Mesenchymal stem cell (in vitro differentiated cells and primary cell): ENCODE data around the gene SLC9B1.
"Not testable (repeated sequence)": the region's sequence is repeated elsewhere in the genome, so short reads cannot be mapped to it uniquely, and the experiment has no call there.

Experiments used
- DNase-seq: peaks from one replicate; pipeline ENCODE4 v3.0.0-alpha.2; 2013
- H2AFZ ChIP-seq: one replicate; pipeline ENCODE4 v1.6.1; 2013; ENCODE audit warnings: low read depth, mild to moderate bottlenecking, control low read depth, inconsistent platforms, low read length, moderate library complexity
- H2AK5ac ChIP-seq: 2 replicates; pipeline ENCODE4 v1.6.1; 2013; ENCODE audit warnings: low read length, moderate library complexity, mild to moderate bottlenecking, inconsistent platforms; ENCODE audit not compliant: severe bottlenecking
- H2BK120ac ChIP-seq: one replicate; pipeline ENCODE4 v1.6.1; 2013; ENCODE audit warnings: low read depth, mild to moderate bottlenecking, inconsistent platforms, low read length, moderate library complexity
- H2BK12ac ChIP-seq, 2 experiments: one replicate each; pipeline ENCODE4 v1.6.1; 2013; ENCODE audit warnings: inconsistent platforms in 2 of 2, low read length in 2 of 2, mild to moderate bottlenecking in 2 of 2, moderate library complexity in 2 of 2, control low read depth in 1 of 2
- H2BK15ac ChIP-seq: one replicate; pipeline ENCODE4 v1.6.1; 2013; ENCODE audit warnings: mild to moderate bottlenecking, low read depth, inconsistent platforms; ENCODE audit not compliant: poor library complexity, severe bottlenecking
- H2BK5ac ChIP-seq: 2 replicates; pipeline ENCODE4 v1.6.1; 2013; ENCODE audit warnings: low read depth, mild to moderate bottlenecking, low read length, control low read depth, inconsistent platforms; ENCODE audit not compliant: poor library complexity, severe bottlenecking
- H3K14ac ChIP-seq, 2 experiments: one replicate each; pipeline ENCODE4 v1.6.1; 2013; ENCODE audit warnings: inconsistent platforms in 2 of 2, low read length in 2 of 2, control low read depth in 1 of 2, mild to moderate bottlenecking in 1 of 2, moderate library complexity in 1 of 2
- H3K18ac ChIP-seq, 2 experiments: one replicate each; pipeline ENCODE4 v1.6.1; 2013; ENCODE audit warnings: inconsistent platforms in 2 of 2, low read length in 2 of 2, control low read depth in 1 of 2, low read depth in 1 of 2, mild to moderate bottlenecking in 1 of 2
- H3K23ac ChIP-seq, 2 experiments: one replicate each; pipeline ENCODE4 v1.6.1; 2013; ENCODE audit warnings: inconsistent platforms in 2 of 2, low read length in 2 of 2, mild to moderate bottlenecking in 2 of 2, moderate library complexity in 2 of 2, control low read depth in 1 of 2
- H3K27ac ChIP-seq: 2 replicates; pipeline ENCODE4 v1.5.1; 2013; ENCODE audit warnings: mild to moderate bottlenecking, moderate library complexity, low read length, control low read depth, inconsistent platforms; ENCODE audit not compliant: poor library complexity, severe bottlenecking
- H3K27me3 ChIP-seq, 2 experiments: 2 replicates each; pipeline versions ENCODE4 v1.6.1 to v1.7.0; 2013; ENCODE audit warnings: low read length in 2 of 2, mild to moderate bottlenecking in 2 of 2, moderate library complexity in 2 of 2, control low read depth in 1 of 2, inconsistent platforms in 1 of 2; ENCODE audit not compliant: control insufficient read depth in 1 of 2, insufficient read depth in 1 of 2
- H3K36me3 ChIP-seq, 2 experiments: 2 replicates each; pipeline versions ENCODE4 v1.6.1 to v1.7.0; 2013; ENCODE audit warnings: low read length in 2 of 2, control low read depth in 1 of 2, inconsistent platforms in 1 of 2, low read depth in 1 of 2, mild to moderate bottlenecking in 1 of 2; ENCODE audit not compliant: insufficient read depth in 2 of 2, control insufficient read depth in 1 of 2
- H3K4ac ChIP-seq, 2 experiments: one replicate each; pipeline ENCODE4 v1.6.1; 2013; ENCODE audit warnings: inconsistent platforms in 2 of 2, low read length in 2 of 2, mild to moderate bottlenecking in 2 of 2, moderate library complexity in 2 of 2, control low read depth in 1 of 2, low read depth in 1 of 2
- H3K4me1 ChIP-seq: 2 replicates; pipeline ENCODE4 v1.6.1; 2013; ENCODE audit warnings: low read depth, low read length, control low read depth; ENCODE audit not compliant: control insufficient read depth, insufficient read depth
- H3K4me2 ChIP-seq: 2 replicates; pipeline ENCODE4 v1.6.1; 2013; ENCODE audit warnings: low read length, mild to moderate bottlenecking, inconsistent platforms; ENCODE audit not compliant: poor library complexity, severe bottlenecking
- H3K4me3 ChIP-seq, 2 experiments: 2 replicates each; pipeline versions ENCODE4 v1.5.1 to v1.7.0; 2013; ENCODE audit warnings: low read length in 2 of 2, mild to moderate bottlenecking in 2 of 2, control low read depth in 1 of 2, low read depth in 1 of 2; ENCODE audit not compliant: insufficient read depth in 1 of 2
- H3K79me1 ChIP-seq: replicated peaks from 2 replicates; pipeline ENCODE4 v1.6.1; 2013; ENCODE audit warnings: mild to moderate bottlenecking, control low read depth, low read length, inconsistent platforms; ENCODE audit not compliant: poor library complexity, severe bottlenecking
- H3K9ac ChIP-seq: 2 replicates; pipeline ENCODE4 v1.7.0; 2013; ENCODE audit warnings: mild to moderate bottlenecking, low read length, moderate library complexity
- H3K9me3 ChIP-seq: 2 replicates; pipeline ENCODE4 v1.7.0; 2013; ENCODE audit warnings: mild to moderate bottlenecking, low read length; ENCODE audit not compliant: control insufficient read depth
- H4K8ac ChIP-seq: one replicate; pipeline ENCODE4 v1.6.1; 2013; ENCODE audit warnings: inconsistent platforms, mild to moderate bottlenecking, low read length, moderate library complexity
- H4K91ac ChIP-seq: one replicate; pipeline ENCODE4 v1.6.1; 2013; ENCODE audit warnings: mild to moderate bottlenecking, low read length, inconsistent platforms
- WGBS: methylation state at CpG from one replicate; pipeline ENCODE4 v1.1.7; 2013; ENCODE audit warnings: mixed read lengths; 5-methylcytosine and 5-hydroxymethylcytosine counted together

SLC9B1 gene

DNA sequence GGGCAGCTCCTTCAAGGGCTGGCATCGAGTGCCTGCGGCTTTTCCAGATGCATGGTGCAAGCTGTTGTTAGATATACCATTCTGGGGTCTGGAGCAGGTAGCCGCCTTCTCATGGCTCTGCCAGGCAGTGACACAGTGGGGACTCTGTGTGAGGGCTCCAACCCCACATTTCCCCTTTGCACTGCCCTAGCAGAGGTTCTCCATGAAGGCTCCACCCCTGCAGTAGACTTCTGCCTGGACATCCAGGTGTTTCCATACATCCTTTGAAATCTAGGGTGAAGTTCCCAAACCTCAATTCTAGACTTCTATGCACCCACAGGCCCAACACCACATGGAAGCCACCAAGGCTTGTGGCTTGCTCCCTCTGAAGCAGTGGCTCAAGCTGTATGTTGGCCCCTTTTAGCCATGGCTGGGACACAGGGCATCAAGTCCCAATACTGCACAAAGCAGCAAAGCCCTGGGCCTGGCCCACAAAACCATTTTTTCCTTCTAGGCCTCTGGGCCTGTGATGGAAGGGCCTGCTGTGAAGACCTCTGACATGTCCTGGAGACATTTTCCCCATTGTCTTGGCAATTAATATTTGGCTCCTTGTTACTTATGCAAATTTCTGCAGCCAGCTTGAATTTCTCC lies 141.9 kb downstream of the SLC9B1 start:
- not testable (repeated sequence) for H2BK120ac ChIP-seq, DNase-seq, H3K9ac ChIP-seq, H4K8ac ChIP-seq, H3K4me2 ChIP-seq, H2BK12ac ChIP-seq, H3K9me3 ChIP-seq, H3K14ac ChIP-seq, H2AFZ ChIP-seq, H3K27me3 ChIP-seq, H3K4me1 ChIP-seq, H4K91ac ChIP-seq, H3K23ac ChIP-seq, H2BK5ac ChIP-seq, H3K18ac ChIP-seq, H3K4me3 ChIP-seq, H3K4ac ChIP-seq, H2BK15ac ChIP-seq
- Histone ChIP-seq H3K27ac (peak overlapping the region; percentile 74), H3K36me3 (peaks cover 12 to 31% of the 10 kb centered on the region in 2 experiments), H3K79me1 (peaks cover 20% of the 10 kb centered on the region), H2AK5ac (peak overlapping the region; percentile 68)
- 95% methylated on average over 3 of the region's 3 CpGs for WGBS

DNA sequence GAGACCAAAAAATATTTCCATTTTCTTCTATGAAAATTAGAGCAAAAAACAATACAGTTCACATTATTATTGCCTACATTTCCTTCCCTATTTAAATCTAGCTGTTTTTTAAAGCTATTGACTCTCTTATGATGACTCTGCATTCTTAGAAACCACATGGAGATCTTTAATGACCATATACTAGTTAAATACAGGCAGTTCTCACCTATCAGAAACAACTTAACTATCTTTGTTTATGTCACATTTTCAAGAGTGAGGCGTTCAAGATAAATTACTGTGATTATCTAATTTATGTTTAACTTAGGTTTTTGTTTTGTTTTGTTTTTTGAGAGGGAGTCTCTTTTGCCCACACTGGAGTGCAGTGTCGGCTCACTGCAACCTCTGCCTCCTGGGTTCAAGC lies 147.7 kb downstream of the SLC9B1 start:
- peak; percentile 29 for DNase-seq
- no peak overlapping the region for H2BK5ac ChIP-seq
- no peak overlapping the region for H3K27ac ChIP-seq
- peak overlapping the region; percentile 37 for H3K9ac ChIP-seq
- H3K79me1 ChIP-seq, result peaks cover 9% of the 10 kb centered on the region
- H3K18ac ChIP-seq, result no peak overlapping the region
- H3K9me3 ChIP-seq, result no peaks in the 10 kb centered on the region
- H3K4me3 ChIP-seq, result no peak overlapping the region
- H2AFZ ChIP-seq, result no peak overlapping the region
- 63% methylated on average over 2 of the region's 2 CpGs for WGBS
- no peak overlapping the region for H4K8ac ChIP-seq
- no peak overlapping the region for H2BK15ac ChIP-seq
- H4K91ac ChIP-seq, result no peak overlapping the region
- no peak overlapping the region for H3K14ac ChIP-seq
- H3K27me3 ChIP-seq, result no peaks in the 10 kb centered on the region
- H3K23ac ChIP-seq, result no peak overlapping the region
- no peak overlapping the region for H2AK5ac ChIP-seq
- H3K4ac ChIP-seq, result no peak overlapping the region
- H3K36me3 ChIP-seq, result peaks cover 4 to 26% of the 10 kb centered on the region in 2 experiments
- H3K4me1 ChIP-seq, result peaks cover 8% of the 10 kb centered on the region
- no peak overlapping the region for H2BK12ac ChIP-seq
- H2BK120ac ChIP-seq, result no peak overlapping the region
- no peak overlapping the region for H3K4me2 ChIP-seq

GRCh38 chr4:102869569-102870197 lies 149.8 kb downstream of the SLC9B1 start:
- Histone ChIP-seq H3K9me3 (no peaks in the 10 kb centered on the region), H2BK12ac (peak overlapping the region; percentile 9 to 18), H3K14ac (peak overlapping the region in 1 of 2 experiments; percentile 26), H3K9ac (peak overlapping the region; percentile 95), H4K91ac (no peak overlapping the region), H3K27ac (peak overlapping the region; percentile 98), H3K4me3 (peak overlapping the region; percentile 84 to 92), H3K4me1 (peaks cover 8% of the 10 kb centered on the region), H3K4ac (peak overlapping the region in 1 of 2 experiments; percentile 95), H3K18ac (peak overlapping the region; percentile 95 to 100), H3K36me3 (peaks cover 3 to 10% of the 10 kb centered on the region in 2 experiments), H2AFZ (peak overlapping the region; percentile 98), H2BK5ac (peak overlapping the region; percentile 22), H3K23ac (no peak overlapping the region), H2AK5ac (no peak overlapping the region), H3K4me2 (peak overlapping the region; percentile 93), H3K79me1 (peaks cover 7% of the 10 kb centered on the region), H4K8ac (peak overlapping the region; percentile 62), H2BK15ac (no peak overlapping the region), H2BK120ac (no peak overlapping the region), H3K27me3 (no peaks in the 10 kb centered on the region)
- 25% methylated on average over 8 of the region's 19 CpGs for WGBS
- DNase-seq, result no peak

DNA sequence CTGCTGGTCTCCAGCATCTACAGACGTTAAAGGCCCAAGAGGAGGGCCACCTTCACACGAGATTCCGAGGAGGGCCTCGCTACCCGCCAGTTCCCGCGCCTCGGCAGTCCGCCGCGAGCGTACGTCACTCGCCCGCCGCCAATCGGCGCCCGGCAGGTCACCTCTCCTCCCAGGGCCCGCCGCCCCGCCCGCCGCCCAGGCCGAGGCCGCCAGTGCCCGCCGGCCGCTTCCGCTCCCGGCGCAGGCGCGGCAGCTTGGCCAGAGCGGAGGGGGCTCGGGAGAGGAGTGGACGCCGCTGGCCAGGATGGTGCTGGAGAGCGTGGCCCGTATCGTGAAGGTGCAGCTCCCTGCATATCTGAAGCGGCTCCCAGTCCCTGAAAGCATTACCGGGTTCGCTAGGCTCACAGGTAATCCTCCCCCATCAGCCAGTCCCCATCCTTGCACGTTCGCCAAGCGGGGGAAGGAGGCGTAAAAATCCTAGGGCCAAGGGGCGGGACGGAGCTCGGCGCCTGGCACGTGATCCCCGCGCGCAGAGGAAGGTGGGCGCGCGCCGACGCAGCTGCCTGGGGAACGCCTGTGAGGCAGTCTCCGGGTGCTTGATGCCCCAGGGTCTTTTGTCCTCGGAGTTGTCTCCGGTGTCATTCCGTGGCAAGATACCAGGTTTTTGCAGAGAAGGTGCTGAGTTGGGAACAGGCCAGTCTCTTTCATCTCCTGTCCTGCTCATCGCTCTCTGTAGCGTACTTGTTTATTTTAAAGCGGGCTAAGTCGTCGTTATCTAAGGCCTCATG lies 150.5 kb downstream of the SLC9B1 start, which contains the start of gene CISD2:
Gene CISD2, plus strand, starts transcription at position 212 of the 788 bp plus-strand sequence. Its CDS starts 93 bp downstream, at position 305.
- H3K36me3 ChIP-seq, result peaks cover 3 to 4% of the 10 kb centered on the region in 2 experiments
- H3K14ac ChIP-seq, result peak within 1 kb of the TSS in 1 of 2 experiments; percentile 99
- peak within 1 kb of the TSS; percentile 94 for H4K8ac ChIP-seq
- peaks cover 8% of the 10 kb centered on the region for H3K4me1 ChIP-seq
- peak within 1 kb of the TSS; percentile 98 for H2AFZ ChIP-seq
- peak within 1 kb of the TSS; percentile 75 for H2BK15ac ChIP-seq
- peak within 1 kb of the TSS; percentile 94 for H2BK5ac ChIP-seq
- peak within 1 kb of the TSS; percentile 96 for H3K4me2 ChIP-seq
- H2BK120ac ChIP-seq, result peak within 1 kb of the TSS; percentile 51
- H3K27me3 ChIP-seq, result no peaks in the 10 kb centered on the region
- no peaks in the 10 kb centered on the region for H3K9me3 ChIP-seq
- H3K9ac ChIP-seq, result peak within 1 kb of the TSS; percentile 95
- H2AK5ac ChIP-seq, result no peak within 1 kb of the TSS
- H3K4me3 ChIP-seq, result peak within 1 kb of the TSS; percentile 84 to 92
- H3K18ac ChIP-seq, result peak within 1 kb of the TSS; percentile 95 to 100
- WGBS, result under 1% methylated on average over 62 of the region's 71 CpGs
- peaks cover 6% of the 10 kb centered on the region for H3K79me1 ChIP-seq
- peak within 1 kb of the TSS; percentile 98 for H3K27ac ChIP-seq
- peak; percentile 92 for DNase-seq
- H3K4ac ChIP-seq, result peak within 1 kb of the TSS in 1 of 2 experiments; percentile 95
- peak within 1 kb of the TSS; percentile 9 to 93 for H2BK12ac ChIP-seq
- H3K23ac ChIP-seq, result peak within 1 kb of the TSS in 1 of 2 experiments; percentile 89
- peak within 1 kb of the TSS; percentile 60 for H4K91ac ChIP-seq
